GM19438 (cell line): Measurements from ENCODE around the gene BMPR2.
"Not testable (repeated sequence)": the region's sequence is repeated elsewhere in the genome, so short reads cannot be mapped to it uniquely, and the experiment has no call there.

Experiments
- ATAC-seq: cut with Tn5 transposase; IDR thresholded peaks from one replicate; pipeline ENCODE4 v1.9.1; 2021; ENCODE audit warnings: low read depth; ENCODE audit not compliant: unreplicated experiment

The BMPR2 gene

GRCh38 chr2:202444000-202444399 is 67.9 kb downstream of the BMPR2 start:
- ATAC-seq = no peak

- ATAC-seq = no peak
Measured at GRCh38 chr2:202449344-202449743, 73.2 kb downstream of the BMPR2 start.

GRCh38 chr2:202450785-202451184 is 74.7 kb downstream of the BMPR2 start:
- no peak for ATAC-seq

GRCh38 chr2:202452744-202453143 is 76.6 kb downstream of the BMPR2 start:
- ATAC-seq = no peak

- ATAC-seq = no peak
Measured at GRCh38 chr2:202454536-202454935, 78.4 kb downstream of the BMPR2 start.

- ATAC-seq = no peak
Measured at GRCh38 chr2:202455114-202455513, 79.0 kb downstream of the BMPR2 start.

- ATAC-seq = no peak
Measured at GRCh38 chr2:202460119-202460518, 84.0 kb downstream of the BMPR2 start.

GRCh38 chr2:202479090-202479489 is 103.0 kb downstream of the BMPR2 start:
- no peak for ATAC-seq

- no peak for ATAC-seq
Measured at GRCh38 chr2:202479610-202480009, 103.5 kb downstream of the BMPR2 start.

- ATAC-seq = no peak
Measured at GRCh38 chr2:202486351-202486750, 110.2 kb downstream of the BMPR2 start.

GRCh38 chr2:202488671-202489070 is 112.5 kb downstream of the BMPR2 start:
- no peak for ATAC-seq

GRCh38 chr2:202490479-202490878 is 114.4 kb downstream of the BMPR2 start:
- no peak for ATAC-seq

GRCh38 chr2:202491514-202491913 is 115.4 kb downstream of the BMPR2 start:
- no peak for ATAC-seq

GRCh38 chr2:202494300-202495229 is 118.4 kb downstream of the BMPR2 start:
- no peak for ATAC-seq

- no peak for ATAC-seq
Measured at GRCh38 chr2:202495230-202495604, 119.1 kb downstream of the BMPR2 start.

- ATAC-seq = not testable (repeated sequence)
Measured at GRCh38 chr2:202496835-202497472, 120.8 kb downstream of the BMPR2 start.

GRCh38 chr2:202497473-202497866 is 121.3 kb downstream of the BMPR2 start:
- not testable (repeated sequence) for ATAC-seq

- not testable (repeated sequence) for ATAC-seq
Measured at GRCh38 chr2:202499841-202500240, 123.7 kb downstream of the BMPR2 start.

GRCh38 chr2:202503276-202503675 is 127.1 kb downstream of the BMPR2 start:
- not testable (repeated sequence) for ATAC-seq

GRCh38 chr2:202508686-202509085 is 132.6 kb downstream of the BMPR2 start:
- no peak for ATAC-seq

GRCh38 chr2:202510911-202511310 is 134.8 kb downstream of the BMPR2 start:
- ATAC-seq = no peak

- no peak for ATAC-seq
Measured at GRCh38 chr2:202512176-202512575, 136.0 kb downstream of the BMPR2 start.
